OCI-LY3 (cell line): ENCODE data around the gene TRIM2.

Experiments
- EZH2phosphoT487 ChIP-seq: fragments of 200-600 bp; shearing (Covaris generic); IDR thresholded peaks from 2 replicates; pipeline ENCODE4 v1.6.1; 2018; ENCODE audit warnings: antibody characterized with exemption, mixed run types, low read depth
- TF ChIP-seq, protein P1 (sequence below): fragments of 200-600, 300-600 bp; sonication (generic); IDR thresholded peaks from 2 replicates; pipeline ENCODE4 v1.5.1; 2014; ENCODE audit warnings: antibody characterized with exemption, low read length, low read depth

DNA sequence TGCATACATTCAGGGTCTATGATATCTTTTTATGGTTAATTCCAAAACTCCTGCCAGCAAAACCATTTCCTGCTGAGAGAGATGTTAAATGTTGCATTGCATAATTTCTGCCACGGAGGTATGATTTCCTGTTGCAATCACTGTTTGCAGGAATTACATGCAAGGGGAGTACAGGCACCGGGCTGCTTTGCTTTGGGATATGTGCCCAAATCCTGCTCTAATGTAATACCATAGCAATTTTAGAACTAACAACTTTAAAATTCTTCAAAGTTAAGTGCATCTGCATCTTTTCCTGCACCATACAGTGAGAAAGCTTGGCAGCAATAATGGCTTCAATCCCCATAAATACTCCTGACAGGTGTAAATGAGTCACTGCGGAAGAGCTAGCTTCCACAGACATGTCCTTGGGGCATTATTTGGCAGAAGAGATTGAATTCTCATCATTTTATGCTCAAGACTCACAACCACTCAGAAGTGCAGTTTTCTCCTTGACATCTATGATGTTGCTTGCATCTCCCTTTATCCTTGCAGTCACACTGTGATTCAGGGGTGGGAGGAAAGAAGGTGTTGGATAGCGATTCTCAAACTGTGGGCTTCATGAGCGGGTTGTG, 29.6 kb downstream of the TRIM2 start:
- TF ChIP-seq, protein P1, sequence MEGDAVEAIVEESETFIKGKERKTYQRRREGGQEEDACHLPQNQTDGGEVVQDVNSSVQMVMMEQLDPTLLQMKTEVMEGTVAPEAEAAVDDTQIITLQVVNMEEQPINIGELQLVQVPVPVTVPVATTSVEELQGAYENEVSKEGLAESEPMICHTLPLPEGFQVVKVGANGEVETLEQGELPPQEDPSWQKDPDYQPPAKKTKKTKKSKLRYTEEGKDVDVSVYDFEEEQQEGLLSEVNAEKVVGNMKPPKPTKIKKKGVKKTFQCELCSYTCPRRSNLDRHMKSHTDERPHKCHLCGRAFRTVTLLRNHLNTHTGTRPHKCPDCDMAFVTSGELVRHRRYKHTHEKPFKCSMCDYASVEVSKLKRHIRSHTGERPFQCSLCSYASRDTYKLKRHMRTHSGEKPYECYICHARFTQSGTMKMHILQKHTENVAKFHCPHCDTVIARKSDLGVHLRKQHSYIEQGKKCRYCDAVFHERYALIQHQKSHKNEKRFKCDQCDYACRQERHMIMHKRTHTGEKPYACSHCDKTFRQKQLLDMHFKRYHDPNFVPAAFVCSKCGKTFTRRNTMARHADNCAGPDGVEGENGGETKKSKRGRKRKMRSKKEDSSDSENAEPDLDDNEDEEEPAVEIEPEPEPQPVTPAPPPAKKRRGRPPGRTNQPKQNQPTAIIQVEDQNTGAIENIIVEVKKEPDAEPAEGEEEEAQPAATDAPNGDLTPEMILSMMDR = no peak
- no peak for TF ChIP-seq EZH2phosphoT487
